SIG-M5 treated with dmso at 0.1 percent for 504 hours (cell line): Measurements from ENCODE around the gene PIEZO2.
"Not testable (repeated sequence)": the region's sequence is repeated elsewhere in the genome, so short reads cannot be mapped to it uniquely, and the experiment has no call there.

ENCODE experiments used
- DNase-seq: peaks from one replicate; lab custom pipeline; 2025; ENCODE audit not compliant: unreplicated experiment; lab: John Stamatoyannopoulos, UW

PIEZO2 gene

DNA sequence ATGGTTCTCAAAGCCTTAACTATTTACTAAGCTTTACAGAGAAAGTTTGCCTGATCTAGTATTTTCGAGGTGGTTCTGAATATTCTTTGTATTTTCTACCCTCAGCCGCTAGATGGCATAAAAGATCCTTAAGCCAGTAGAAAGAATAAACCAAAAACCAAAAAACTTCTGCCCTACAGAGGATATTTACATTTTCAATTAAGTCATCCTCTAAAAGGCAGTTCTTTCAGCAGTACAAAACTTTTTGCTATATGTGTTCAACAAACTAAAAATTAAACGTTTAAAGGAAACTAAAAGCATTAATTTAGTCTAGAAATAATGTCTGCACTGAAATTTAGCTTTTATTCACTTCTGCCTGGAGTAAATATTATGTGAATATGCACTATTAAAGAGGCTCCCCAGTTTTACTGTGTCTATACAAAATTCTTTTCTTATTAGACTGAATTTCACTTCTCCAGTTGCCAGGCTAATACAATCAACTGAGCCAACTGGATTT lies 297.5 kb downstream of the PIEZO2 start:
- peak; percentile 67 for DNase-seq

DNA sequence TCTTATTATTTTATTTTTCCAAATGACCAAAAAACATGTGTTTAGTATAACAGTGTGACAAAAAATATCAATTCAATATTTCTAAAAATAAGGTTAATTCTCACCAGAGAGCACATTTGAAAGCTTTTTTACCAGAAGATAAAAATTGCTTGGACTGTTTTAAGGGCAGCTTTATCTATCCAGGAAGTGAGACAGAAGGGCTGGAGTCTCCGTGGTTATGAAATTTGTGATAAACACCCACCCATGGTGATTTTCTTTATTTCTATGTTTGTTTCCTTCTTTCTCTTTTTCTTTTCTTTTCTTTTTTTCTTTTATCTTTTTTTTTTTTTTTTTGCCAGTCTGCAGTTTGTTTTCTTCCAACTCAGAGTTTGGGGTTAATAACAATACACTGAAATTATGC lies 298.5 kb downstream of the PIEZO2 start:
- DNase-seq, result no peak

DNA sequence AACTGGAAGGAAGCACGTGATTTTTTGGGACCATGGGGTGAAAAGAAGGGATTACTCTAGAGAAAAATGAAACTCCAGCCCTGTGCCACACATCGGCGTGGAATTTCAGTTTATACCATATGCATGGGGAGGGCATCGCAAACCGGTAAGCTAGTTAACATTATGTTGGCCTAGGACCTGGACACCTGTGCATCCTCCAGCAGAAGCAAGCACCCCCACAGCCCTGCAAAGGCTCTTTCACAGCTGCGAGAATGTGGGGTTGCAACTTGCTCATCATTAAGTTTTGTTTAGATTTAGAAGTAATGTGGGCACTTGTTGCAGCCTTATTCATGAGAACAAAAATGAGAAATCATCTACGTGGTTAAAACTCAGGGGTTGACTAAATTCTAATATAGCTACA lies 299.2 kb downstream of the PIEZO2 start:
- DNase-seq, result no peak

DNA sequence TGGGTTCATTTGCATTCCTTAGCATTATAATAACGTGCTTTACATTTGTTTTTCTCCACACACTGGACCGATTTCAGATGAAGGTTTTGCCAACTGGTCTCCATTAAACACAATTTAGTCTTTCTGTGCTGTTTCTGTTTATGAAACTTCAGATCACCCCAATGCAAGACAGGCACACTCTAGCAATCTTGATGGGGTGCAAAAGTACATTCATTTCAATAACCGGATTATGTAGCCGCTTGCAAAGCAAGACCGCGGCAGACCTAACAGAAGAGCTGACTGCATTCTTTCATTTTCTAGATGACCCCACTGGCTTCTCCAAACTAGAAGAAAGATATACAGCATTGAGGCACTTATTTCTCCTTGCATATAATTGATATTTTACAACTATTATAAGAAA lies 301.5 kb downstream of the PIEZO2 start:
- no peak for DNase-seq

DNA sequence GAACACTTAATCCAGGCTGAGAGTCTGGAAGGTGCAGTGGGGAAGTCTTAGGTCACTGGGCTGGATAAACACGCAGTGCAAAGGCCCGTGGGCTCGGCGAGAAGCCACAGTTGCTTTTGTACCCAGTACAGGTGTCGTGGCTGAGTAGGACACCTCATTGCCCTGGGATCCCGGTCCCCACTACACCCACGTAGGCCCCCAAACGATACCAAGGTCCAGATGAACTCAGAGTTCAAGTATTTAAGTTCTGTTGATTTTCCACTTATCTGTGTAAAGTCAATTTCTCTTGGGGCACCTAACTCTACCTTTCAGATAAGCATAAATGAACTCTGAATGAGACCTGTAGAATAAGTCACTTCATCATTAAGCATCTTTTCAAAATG lies 302.0 kb downstream of the PIEZO2 start:
- DNase-seq, result no peak

DNA sequence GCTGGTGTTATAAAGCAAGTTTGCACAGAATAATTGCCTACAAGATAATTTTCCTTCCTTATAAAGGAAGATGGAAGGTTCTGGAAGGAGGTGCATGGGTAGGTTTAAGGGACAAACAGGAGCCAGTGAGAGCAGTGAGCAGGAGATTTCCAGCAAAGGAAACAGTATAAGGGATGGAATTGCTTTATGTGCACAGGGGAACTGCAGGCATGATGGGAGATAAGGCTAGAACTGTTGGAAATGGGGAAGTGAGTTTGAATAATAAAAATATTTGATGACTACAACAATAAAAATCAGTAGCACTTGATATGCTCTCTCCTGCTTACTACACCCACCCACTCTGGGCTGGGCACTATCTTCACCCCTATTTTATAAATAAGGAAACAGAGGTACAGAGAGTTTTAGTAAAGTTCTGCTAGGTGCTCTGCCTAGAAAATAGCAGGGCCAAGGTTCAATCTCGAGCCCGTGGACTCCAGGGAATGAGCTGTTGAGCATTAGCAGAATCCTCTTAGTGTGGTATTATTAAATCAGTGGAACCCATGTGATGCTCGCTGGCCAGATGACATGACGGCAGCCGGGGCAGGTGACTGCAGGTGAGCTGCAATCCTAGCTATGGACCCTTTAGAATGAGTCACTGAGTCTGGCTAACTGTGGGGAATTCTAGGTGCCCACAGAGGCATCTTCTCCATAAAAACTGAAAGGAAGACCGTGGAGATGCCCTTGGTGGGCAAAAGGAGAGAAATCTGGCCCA lies 302.5 kb downstream of the PIEZO2 start:
- no peak for DNase-seq

DNA sequence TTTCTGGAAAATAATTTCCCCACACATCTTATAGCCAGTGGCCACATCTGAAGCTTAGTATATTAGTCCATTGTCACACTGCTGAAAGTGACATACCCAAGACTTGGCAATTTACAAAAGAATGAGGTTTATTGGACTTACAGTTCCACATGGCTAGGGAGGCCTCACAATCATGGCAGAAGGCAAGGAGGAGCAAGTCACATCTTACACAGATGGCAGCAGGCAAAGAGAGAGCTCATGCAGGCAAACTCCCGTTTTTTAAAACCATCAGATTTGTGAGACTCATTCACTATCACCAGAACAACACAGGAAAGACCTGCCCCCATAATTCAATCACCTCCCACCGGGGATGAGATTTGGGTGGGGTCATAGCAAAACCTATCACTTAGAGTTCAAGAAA lies 303.3 kb downstream of the PIEZO2 start:
- DNase-seq, result not testable (repeated sequence)

DNA sequence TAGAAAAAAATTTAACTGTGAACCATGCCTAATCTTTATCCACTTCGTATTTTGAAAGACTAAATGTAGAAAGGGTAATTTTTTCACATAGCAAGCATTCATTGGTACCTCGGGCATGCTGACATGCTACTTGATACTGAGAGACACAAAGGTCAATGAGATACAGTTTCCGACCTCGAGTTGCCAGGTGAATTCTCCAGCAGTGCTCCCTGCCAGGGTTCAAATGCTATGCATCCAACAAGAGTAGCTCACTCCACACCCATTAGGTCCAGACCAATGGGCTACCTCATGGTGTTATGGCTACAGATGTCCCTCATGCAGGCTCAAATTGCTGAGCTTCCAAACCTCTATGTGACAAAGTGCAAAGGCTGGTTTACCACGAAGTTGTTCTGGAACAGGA lies 305.8 kb downstream of the PIEZO2 start:
- no peak for DNase-seq

DNA sequence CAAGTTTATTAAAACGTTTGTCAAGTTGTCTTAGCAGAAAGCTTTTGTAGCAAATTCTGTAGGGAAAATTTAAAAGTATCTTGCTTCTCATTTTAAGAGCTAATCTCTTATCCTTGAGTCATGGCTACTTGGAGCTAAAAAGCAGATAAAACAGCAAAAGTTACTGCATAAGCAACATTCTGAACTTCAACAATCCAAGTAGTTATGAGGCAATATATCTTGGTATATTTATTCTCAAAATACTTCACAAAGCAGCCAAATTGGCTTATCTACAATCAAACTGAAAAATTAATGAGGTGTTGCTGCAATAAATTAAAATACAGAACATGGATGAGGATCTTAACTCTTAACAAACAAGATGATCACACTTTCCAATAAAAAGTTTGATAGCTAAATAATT lies 306.5 kb downstream of the PIEZO2 start:
- DNase-seq, result no peak

DNA sequence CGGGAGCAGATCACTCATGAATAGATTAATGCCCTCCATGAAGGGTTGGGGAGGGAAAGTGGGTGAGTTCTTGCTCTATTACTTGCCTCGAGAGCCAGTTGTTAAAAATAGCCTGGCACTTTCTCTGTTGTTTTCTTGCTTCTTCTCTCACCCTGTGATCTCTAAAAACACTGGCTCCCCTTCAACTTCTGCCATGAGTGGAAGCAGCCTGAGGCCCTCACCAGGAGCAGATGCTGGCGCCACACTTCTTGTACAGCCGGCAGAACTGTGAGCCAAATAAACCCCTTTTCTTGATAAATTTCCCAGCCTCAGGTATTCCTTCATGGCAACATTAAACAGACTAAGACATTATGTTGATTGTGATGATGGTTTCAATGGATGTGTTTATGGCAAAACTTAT lies 307.0 kb downstream of the PIEZO2 start:
- no peak for DNase-seq

DNA sequence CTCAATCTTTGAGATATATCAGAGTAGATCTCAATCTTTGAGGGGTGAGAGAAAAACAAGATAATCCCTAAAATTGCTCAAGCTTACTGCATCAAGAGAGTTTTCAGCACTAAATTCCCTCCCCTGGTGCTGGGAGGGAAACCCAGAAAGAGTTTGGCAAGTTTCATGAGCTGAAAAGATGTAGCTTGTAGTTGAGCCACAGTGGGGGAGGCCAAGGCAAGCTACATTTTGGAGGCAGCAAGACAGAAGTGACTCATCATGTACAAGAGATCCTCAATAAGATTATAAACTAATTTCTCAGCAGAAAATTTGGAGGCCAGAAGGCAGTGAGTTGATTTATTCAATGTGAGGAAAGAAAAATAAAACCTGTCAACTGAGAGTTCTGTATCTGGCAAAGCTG lies 308.2 kb downstream of the PIEZO2 start:
- no peak for DNase-seq

DNA sequence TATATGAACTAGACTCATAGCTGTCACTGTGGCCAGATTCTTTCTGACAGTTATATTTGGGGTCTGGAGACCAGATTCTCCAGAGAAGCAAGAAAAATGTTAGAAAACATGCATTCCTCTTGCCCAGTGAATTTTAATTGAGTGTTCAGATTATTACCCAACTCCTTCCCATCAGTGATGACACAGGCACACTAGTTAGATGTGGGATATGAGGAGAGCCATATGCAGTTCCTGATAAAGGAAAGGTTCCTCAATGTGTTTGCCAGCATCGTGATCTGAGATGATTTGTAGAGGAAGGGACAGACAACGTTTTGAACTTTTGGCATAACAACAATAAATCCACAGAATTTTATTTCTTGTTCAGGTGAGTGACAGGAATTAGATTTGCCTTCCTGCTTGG lies 308.6 kb downstream of the PIEZO2 start:
- DNase-seq, result no peak

DNA sequence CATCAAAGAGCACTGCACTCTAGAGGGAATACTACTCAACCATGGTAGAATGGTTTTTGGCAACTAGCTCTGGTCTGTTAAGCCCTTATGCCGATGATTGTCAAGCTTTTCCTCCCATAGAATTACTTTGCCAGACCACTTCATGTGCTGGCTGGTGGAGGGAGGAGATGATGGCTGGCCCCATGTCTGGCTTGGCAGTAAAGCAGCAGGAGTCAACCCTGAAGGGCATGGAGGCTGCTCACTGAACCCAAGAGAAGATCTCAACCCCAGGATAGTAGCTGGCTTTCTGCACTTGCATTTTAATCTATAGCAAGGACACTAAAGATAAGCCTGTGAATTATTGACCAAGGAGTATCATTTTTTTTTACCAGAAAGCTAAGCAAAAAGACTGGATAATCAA lies 309.9 kb downstream of the PIEZO2 start:
- no peak for DNase-seq

DNA sequence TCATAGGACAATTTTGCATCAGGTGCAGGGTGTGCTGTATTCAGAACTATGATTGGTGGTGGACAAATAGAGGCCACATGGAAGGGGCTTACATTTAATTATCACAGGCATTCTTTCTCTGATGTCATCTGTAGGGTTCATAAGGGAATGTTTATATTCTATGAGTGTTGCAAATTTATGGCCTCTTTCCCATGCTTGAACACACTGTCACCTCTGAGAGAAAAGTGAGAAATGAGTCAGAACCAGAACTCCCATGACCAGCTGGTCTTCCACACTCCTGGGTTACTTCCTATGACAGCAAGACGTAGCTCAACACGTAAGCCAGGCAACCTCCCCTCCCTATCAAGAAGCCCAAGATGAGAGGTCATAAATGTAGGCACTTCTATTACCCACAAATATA lies 310.8 kb downstream of the PIEZO2 start:
- no peak for DNase-seq

DNA sequence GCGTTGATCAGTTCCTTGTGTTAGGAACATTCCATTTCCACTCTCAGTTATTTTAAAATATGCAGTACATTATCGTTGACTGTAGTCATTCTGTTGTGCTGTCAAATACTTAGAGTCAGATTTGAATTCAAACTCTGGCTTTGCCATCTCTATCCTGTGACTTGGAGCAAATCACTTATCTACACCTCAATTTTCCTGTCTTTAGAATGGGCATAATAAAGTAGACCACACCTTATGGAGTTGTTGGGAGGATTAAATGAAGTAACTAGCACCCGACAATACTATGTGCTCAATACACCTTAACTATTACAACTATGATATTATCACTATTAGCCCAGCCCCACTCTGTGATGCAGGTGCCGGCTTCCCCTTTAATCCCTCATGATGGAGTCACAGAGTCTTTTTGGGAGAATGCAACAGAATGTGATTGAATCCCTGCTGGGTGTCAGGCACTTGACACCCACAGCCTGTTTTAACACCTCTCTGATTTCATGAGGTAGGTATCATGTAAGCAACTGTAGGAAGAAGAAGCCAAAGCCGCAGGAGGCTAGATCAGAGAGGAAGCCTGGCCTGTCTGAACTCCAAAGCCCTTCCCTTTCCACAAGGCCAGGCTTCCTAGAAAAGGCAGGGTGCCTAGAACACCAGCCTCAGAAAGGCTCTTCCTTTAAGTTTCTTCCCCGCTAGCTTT lies 315.1 kb downstream of the PIEZO2 start:
- DNase-seq, result no peak

DNA sequence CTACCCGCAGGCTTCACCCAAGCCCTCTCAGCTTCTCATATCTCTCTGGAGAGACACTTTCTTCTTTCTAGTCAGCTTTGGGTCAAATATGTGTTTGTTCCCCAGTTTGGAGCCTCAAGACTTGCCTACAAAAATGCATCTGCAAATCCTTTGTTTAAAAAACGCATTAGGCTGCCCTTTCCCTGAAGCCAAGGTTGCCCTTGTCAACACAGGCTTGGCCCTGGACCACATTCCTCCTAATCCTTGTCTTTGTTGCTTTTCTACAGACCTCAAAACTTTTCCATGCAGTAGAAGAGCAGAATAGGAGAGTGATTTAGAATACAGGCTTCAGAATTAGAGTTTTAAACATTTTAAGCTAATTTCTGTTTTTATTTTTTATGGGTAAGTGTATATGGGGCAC lies 315.7 kb downstream of the PIEZO2 start:
- DNase-seq, result no peak

DNA sequence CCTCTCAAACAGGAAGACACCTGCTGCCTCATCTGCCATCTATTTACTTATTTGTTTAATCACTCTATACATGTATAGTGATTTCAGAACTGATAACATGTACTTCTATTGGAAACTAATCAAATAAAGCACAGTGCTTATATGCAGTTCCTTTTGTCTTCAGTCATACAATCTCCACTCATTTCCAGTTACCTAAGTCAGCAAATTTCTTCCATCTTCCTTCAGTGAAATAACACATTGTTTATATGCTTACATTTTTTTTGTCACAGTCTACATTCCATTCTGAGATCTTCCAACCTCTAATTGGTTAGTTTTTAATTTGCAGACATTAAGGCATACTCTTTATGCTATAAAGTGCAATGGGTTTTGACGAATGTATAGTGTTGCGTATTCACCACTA lies 323.0 kb downstream of the PIEZO2 start:
- no peak for DNase-seq

DNA sequence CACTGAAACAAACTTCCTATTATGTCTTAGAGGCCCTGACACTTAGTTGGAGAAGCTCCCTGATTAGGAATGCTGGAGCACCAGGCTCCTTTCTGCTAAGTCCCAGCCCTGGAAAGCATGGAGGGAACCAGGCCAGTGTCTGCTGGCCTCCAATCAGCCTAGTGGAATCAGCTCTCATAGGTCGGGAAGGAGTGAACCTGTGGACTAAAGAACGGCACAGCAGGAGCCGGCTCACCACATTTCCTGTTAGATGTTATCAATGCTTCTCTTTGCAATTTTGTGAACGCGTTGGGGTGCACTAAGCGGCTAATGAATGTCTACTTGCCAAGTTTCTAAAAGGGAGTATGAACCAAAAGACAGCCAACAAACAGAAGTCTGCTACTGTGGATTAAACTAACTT lies 326.9 kb downstream of the PIEZO2 start:
- no peak for DNase-seq

DNA sequence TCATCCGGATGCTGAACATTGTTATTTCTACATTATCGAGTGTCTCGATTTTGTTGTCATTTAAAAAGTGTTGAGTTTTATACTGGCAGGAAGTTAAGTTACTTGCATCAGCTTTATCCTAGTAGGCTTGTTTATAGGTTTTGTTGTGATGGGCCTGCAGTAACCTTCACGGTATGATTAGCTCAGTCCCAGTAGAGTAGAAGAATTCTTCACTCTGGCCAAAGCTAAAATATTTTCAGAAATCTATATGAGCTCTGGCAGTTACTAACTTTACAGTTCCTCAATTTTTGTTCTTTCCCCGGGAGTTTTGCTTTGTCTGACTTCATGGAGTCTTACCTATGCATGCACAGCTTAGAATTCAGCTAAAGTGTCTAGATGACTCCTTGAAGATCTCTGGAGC lies 328.7 kb downstream of the PIEZO2 start:
- no peak for DNase-seq

DNA sequence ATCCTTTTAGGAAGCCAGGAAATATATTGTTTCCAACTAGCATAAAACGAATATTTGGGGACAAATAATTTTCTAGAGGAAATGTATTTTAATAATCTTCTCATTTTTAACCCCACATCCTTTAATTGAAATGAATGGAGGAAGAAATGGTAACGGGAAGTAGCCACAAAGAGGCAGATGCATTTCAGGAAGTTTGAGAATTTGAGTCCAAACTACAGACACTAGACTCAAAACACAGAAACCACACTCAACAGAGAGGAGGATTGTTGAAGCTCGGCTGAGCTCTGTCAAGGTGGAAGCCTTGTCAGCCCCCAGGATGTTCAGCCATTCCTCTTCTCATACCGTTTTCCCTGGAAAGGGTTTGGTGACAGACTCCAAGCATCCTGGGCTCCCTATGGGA lies 335.0 kb downstream of the PIEZO2 start:
- DNase-seq, result no peak

DNA sequence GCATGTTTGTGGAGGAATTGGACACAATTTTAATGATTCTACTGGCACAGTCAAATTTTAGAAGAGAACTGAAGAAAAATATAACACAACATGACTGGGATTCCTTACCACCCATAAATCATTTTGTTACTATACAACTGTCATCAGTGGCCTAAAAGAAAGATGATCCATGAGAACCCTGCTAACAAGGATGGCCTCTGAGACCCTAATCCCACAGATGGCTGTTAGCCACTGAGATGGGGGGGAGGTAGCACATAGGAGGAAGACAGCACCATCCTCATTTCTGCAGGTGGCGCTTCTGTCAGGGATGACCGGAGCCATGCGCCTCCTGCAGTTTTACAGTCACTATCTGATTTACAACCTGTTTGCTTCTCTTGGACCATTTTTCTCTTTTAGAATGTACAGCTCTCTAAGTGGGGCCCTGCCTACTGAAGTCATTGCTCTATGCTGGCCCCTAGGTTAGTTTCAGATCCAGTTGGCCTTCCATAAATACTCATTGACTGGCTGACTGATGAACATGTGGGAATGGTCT lies 343.7 kb downstream of the PIEZO2 start:
- no peak for DNase-seq

DNA sequence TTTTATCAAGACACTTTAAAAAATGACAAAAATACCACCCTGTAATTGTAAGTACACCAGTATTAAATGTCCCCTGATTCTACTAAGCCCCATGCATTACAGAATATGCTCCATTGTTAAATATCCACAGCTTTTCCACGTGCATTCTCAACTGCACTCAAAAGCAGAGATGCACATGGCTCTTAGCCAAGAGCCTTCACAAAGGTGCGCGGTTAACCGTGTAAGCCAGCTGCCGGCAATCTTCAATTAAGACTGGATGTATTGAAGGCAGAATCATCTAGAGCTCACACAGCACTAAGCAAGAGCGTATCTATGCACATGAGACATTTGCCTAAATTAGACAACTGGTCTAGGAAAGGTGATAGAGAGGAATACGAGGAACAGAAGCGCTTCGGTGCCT lies 345.2 kb downstream of the PIEZO2 start:
- DNase-seq, result no peak
